ENCODE measurements around the gene ABI3BP.

Gene ABI3BP

DNA sequence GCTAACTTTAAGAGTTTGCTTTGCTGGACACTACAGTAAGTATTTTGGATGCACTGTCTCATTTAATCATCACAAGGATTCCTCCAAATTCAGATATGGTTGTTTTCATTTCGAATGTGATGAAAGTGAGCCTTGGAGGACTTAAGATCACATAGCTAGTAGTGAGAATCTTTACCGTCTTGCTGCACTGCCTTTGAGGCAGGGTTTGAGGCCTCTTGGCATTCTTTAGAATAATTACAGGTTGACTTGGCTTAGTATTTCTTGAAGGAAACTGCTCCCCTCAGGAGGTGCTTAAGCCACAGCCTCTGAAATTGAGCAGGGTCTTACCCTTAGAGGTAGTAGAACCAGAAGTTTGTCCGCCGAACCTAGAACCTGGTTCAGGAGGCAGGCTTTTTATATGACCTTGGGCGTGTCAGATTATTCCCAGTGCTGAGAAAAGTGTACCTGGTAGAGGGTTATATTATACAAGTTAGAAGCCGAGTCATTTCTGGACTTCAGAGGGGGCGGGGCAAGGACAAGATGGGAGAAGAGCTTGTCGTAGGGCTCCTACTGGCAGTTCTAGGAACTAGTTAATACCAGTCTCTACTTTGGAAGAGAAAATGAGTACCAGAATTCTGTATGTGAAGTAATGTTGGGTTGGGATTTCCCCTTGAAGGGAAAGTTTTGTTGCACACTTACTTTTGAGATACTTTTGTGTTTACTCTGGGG is 282.8 kb downstream of the ABI3BP start:
- peak; percentile 86 for DNase-seq

DNA sequence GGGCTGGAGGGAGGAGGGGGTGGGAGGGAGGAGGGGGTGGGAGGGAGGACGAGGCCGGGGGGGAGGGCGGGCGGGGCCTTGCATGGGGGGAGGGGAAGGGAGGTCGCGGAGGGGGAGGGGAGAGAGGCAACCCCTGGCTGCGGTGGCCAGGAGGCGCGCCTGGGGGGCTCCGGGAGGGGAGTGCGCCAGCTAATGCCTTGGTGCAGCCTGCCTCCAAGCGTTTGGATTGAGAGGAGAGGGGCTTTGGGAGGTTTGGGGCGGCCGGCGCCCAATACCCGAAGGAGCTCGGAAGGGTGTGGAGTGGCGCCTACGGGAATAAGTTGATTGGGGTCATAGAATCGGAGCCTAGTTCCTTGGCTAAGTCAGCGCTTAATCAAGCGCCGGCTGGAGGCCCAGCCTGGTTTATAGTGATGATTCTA is 283.4 kb downstream of the ABI3BP start:
- DNase-seq = peak; percentile 27

GRCh38 chr3:100708989-100709841 is 284.0 kb downstream of the ABI3BP start, which contains the start of gene TFG:
TFG (plus strand) TSS chr3:100709494; CDS start chr3:100713686, 4,192 bp downstream.
- DNase-seq = peak; percentile 100

DNA sequence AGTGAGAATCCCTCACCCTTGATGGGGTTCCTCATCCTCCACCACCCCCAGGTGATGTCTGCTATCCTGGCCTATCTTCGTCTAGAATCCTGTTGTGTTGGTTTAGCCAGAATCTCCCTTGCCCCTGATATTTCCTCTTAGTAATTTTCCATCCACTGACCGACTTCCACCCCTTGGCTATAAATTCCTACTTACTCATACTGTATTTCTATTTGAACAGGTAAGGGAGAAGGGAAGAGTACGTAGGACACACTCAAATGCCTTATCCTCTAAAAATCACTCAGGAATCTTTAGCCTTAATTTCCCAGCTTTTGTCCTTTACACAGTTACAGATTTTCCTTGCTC is 284.6 kb downstream of the ABI3BP start:
- DNase-seq = no peak

- DNase-seq = no peak
Measured at GRCh38 chr3:100706365-100706764, 286.9 kb downstream of the ABI3BP start.

- DNase-seq = no peak
Measured at GRCh38 chr3:100703865-100704264, 289.4 kb downstream of the ABI3BP start.

DNA sequence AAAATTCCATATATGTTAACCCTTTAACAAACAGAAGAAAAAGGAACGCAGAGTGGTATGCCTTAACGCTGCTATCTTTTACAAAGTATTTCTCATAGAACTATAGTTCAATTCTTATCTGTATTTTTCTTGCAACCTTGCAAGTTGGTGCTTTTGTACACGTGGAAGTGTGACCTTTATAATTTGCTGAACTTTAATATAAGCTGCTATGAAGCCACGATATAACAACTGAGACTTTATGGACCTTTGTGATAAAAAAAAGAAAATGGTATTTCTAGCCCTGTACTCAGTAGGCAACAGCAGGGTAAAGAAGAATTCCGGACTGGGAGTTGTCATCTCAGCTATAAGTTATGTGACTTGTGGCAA is 290.3 kb downstream of the ABI3BP start:
- DNase-seq = no peak

DNA sequence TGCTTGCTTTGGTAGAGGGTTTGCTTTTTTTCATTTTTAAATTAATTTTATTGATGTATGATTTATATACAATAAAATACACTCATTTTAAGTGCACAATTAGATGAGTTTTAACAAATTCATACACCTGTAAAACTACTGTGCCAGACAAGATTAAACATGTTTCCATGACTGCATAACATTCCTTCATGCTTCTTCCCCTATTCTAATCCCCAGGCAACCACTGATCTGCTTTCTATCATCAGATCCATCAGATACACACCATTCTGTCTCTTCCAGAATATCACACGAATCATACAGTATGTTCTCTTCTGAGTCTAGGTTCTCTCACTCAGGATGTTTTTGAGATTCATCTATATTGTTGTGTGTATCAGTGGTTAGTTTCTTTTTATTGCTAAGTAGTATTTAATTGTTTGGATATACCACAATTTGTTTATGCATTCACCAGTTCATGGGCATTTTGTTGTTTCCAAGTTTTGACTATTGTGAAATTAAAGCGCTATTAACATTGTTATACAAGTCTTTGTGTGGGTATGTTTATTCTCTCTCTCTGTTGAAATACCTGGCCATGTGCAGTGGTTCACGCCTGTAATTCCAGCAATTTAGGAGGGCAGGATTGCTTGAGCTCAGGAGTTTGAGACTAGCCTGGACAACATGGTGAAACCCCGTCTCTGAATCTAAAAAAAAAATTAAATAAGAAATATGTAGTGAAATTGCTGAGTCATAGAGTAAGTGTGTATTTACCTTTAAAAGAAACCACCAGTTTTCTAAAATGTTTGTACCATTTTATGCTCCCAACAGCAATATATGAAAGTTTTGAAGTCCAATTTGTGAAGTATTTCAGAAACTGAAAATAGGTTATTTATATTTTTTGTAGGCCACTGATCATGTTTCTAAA is 290.9 kb downstream of the ABI3BP start:
- DNase-seq = no peak

GRCh38 chr3:100700708-100701107 is 292.5 kb downstream of the ABI3BP start:
- no peak for DNase-seq

Data from suppressor macrophage treated with lipopolysaccharide for 4 hours (primary cell).